WTC11 (cell line): ENCODE results near the gene CATSPERZ. TPM values are rescaled to one million over a fixed set of nuclear protein-coding genes. Genes with fewer than 3 reads are reported as not detected.
A peak's percentile ranks its signal among the peaks of the same experiment; 100 is the strongest.

Source experiments
- ATAC-seq: fragments of 200-7000 bp; cut with Tn5 transposase; 2 replicates; pipeline ENCODE4 v1.10.0; 2021; ENCODE audit warnings: mild to moderate bottlenecking, moderate library complexity
- CTCF ChIA-PET: fragments of 300-600 bp; sonication (Branson Sonifier 250); formaldehyde crosslinking; loops from one replicate; lab custom pipeline; 2021; ENCODE audit warnings: antibody characterized with exemption; lab: Charles Lee
- POLR2A ChIA-PET: fragments of 350-600 bp; sonication (Branson Sonifier 250); formaldehyde crosslinking; loops from one replicate; lab custom pipeline; 2021; ENCODE audit warnings: antibody characterized with exemption; lab: Charles Lee
- DNase-seq: peaks from one replicate; pipeline ENCODE4 v3.0.0; 2021; ENCODE audit warnings: low spot score
- H3K27ac Mint-ChIP-seq: 2 replicates; pipeline ENCODE4 v1.8.0; 2021; ENCODE audit warnings: mixed read lengths
- H3K27me3 Mint-ChIP-seq: 2 replicates; pipeline ENCODE4 v1.8.0; 2021; ENCODE audit warnings: low read depth, mild to moderate bottlenecking, moderate library complexity, mixed read lengths
- H3K36me3 Mint-ChIP-seq: 2 replicates; pipeline ENCODE4 v1.8.0; 2021; ENCODE audit warnings: mixed read lengths
- H3K4me1 Mint-ChIP-seq: 2 replicates; pipeline ENCODE4 v1.8.0; 2022; ENCODE audit warnings: mixed read lengths
- H3K4me3 Mint-ChIP-seq: 2 replicates; pipeline ENCODE4 v1.8.0; 2021; ENCODE audit warnings: mild to moderate bottlenecking, moderate library complexity, mixed read lengths
- H3K9me3 Mint-ChIP-seq: 2 replicates; pipeline ENCODE4 v1.8.0; 2021; ENCODE audit warnings: mixed read lengths
- ATF6 ChIP-seq: sonication (generic); formaldehyde crosslinking; IDR thresholded peaks from 2 replicates; pipeline ENCODE4 v1.8.1; 2023; ENCODE audit warnings: mild to moderate bottlenecking, missing genetic modification reagents
- E2F5 ChIP-seq: sonication (generic); formaldehyde crosslinking; IDR thresholded peaks from 2 replicates; pipeline ENCODE4 v1.8.1; 2022; ENCODE audit warnings: mild to moderate bottlenecking, moderate library complexity, missing genetic modification reagents
- ETV6 ChIP-seq: sonication (generic); formaldehyde crosslinking; IDR thresholded peaks from 2 replicates; pipeline ENCODE4 v1.8.1; 2022; ENCODE audit warnings: mild to moderate bottlenecking, missing genetic modification reagents
- IRF2 ChIP-seq: sonication (generic); formaldehyde crosslinking; IDR thresholded peaks from 2 replicates; pipeline ENCODE4 v1.8.0; 2022; ENCODE audit warnings: low read depth, missing genetic modification reagents, borderline replicate concordance
- PRDM15 ChIP-seq: sonication (generic); formaldehyde crosslinking; IDR thresholded peaks from 2 replicates; pipeline ENCODE4 v1.8.0; 2022; ENCODE audit warnings: missing genetic modification reagents
- PRRX2 ChIP-seq: fragments of 250-450 bp; sonication (Bioruptor Pico); IDR thresholded peaks from 2 replicates; pipeline ENCODE4 v1.8.0; 2021; ENCODE audit warnings: mild to moderate bottlenecking
- TP53 ChIP-seq: sonication (generic); formaldehyde crosslinking; IDR thresholded peaks from 2 replicates; pipeline ENCODE4 v1.8.1; 2023; ENCODE audit warnings: mild to moderate bottlenecking, missing genetic modification reagents
- ZNF317 ChIP-seq: sonication (generic); formaldehyde crosslinking; IDR thresholded peaks from 2 replicates; pipeline ENCODE4 v1.8.1; 2023; ENCODE audit warnings: low read depth, mild to moderate bottlenecking, moderate library complexity, missing genetic modification reagents, borderline replicate concordance
- ZNF396 ChIP-seq: fragments of 250-450 bp; sonication (Bioruptor Pico); IDR thresholded peaks from 2 replicates; pipeline ENCODE4 v1.8.0; 2021; ENCODE audit warnings: mild to moderate bottlenecking, moderate library complexity, borderline replicate concordance
- ZNF416 ChIP-seq: fragments of 250-450 bp; sonication (Bioruptor Pico); IDR thresholded peaks from 2 replicates; pipeline ENCODE4 v1.9.0; 2021; ENCODE audit warnings: mild to moderate bottlenecking, inconsistent platforms
- ZNF532 ChIP-seq: fragments of 250-450 bp; sonication (Bioruptor Pico); IDR thresholded peaks from 2 replicates; pipeline ENCODE4 v1.9.0; 2021; ENCODE audit warnings: mild to moderate bottlenecking, borderline replicate concordance
- total RNA-seq: library from RNA; stranded (reverse); gene quantifications from 3 replicates; pipeline ENCODE4 v1.2.3, GENCODE V29; 2021
- TF ChIP-seq, protein P1 (sequence below): sonication (generic); formaldehyde crosslinking; conservative IDR thresholded peaks from 2 replicates; pipeline ENCODE4 v1.8.1; 2022; ENCODE audit warnings: mild to moderate bottlenecking, missing genetic modification reagents
- TF ChIP-seq, protein P2 (sequence below): sonication (generic); formaldehyde crosslinking; IDR thresholded peaks from 2 replicates; pipeline ENCODE4 v1.8.1; 2022; ENCODE audit warnings: missing genetic modification reagents, borderline replicate concordance
- TF ChIP-seq, protein P3 (sequence below): sonication (generic); formaldehyde crosslinking; IDR thresholded peaks from 2 replicates; pipeline ENCODE4 v1.8.1; 2023; ENCODE audit warnings: mild to moderate bottlenecking, missing genetic modification reagents, moderate library complexity
- TF ChIP-seq, protein P4 (sequence below): sonication (generic); formaldehyde crosslinking; IDR thresholded peaks from 2 replicates; pipeline ENCODE4 v1.8.0; 2023; ENCODE audit warnings: missing genetic modification reagents, mild to moderate bottlenecking, borderline replicate concordance

Gene CATSPERZ
- total RNA-seq, 1 experiment from 2014 or later: 2.5 TPM

DNA sequence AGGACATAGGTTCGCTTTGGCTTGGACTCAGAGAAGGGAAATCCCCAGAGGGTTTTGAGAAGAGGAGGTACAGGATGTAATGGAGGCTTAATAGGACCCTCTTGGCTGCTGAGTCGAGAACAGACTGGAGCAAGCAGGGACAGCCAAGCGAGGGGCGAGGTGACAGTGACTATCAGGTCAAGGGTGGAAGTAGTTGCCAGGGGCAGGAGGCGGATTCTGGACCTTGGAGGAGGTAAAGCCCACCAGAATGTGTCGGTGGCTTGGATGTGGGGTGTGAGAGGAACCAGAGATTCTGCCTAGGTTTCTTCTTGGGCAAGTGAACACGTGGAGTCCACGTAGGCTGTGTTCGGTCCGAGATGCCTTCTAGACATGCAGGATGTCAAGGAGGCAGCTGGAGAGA, 12.8 kb downstream of the CATSPERZ start:
- H3K36me3 Mint-ChIP-seq: peaks cover 15% of the 10 kb centered on the region
- no peak overlapping the region for H3K4me3 Mint-ChIP-seq
- H3K9me3 Mint-ChIP-seq: no peaks in the 10 kb centered on the region
- CTCF ChIA-PET: interaction anchor here (1.0 to 4.9 kb wide), 2 partner anchors 11 to 43 kb away, joined by 4 to 37 read pairs; no protein-coding TSS in a partner anchor
- no peaks in the 10 kb centered on the region for H3K27me3 Mint-ChIP-seq
- no peak for ATAC-seq
- peak overlapping the region; percentile 91 for H3K27ac Mint-ChIP-seq
- peaks cover 10% of the 10 kb centered on the region for H3K4me1 Mint-ChIP-seq
- TF ChIP-seq TP53 (no peak), ETV6 (no peak), PRRX2 (no peak), PRDM15 (no peak), E2F5 (CRISPR knock-in tag) (no peak), ATF6 (CRISPR knock-in tag) (no peak), ZNF396 (CRISPR knock-in tag) (no peak), IRF2 (CRISPR knock-in tag) (no peak)
- TF ChIP-seq, protein P1, sequence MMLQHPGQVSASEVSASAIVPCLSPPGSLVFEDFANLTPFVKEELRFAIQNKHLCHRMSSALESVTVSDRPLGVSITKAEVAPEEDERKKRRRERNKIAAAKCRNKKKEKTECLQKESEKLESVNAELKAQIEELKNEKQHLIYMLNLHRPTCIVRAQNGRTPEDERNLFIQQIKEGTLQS (CRISPR knock-in tag): no peak
- no peak for DNase-seq
- POLR2A ChIA-PET: no interaction called here

DNA sequence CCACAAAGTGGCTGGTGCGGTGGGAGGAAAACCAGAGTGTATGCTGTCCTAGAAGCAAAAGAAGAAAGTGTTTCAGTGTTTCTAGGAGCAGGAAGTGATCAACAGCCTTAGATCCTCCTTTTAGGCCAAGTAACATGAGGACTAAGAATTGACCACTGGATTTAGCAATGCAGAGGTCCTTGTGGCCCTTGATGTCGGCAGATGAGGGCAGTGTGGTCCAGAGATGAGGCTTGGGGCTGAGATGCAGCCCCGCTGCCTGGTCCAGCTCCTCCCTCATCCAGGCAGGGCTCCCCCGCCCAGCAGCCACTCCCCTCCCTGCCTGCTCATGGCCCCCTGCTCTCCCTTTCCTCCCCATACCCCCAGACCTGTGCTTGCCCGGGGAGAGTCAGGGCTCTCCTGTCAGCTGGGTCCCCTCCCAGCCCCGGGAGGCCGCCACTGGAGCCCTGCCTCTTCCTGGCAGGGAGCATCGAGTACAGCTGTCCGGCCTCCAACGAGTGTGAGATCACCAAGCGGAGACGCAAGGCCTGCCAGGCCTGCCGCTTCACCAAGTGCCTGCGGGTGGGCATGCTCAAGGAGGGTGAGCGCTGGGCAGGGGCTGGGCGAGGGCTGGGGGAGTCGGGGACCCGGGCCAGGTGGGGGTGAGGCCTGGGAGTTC, 13.5 kb downstream of the CATSPERZ start:
- no peak overlapping the region for H3K4me3 Mint-ChIP-seq
- H3K36me3 Mint-ChIP-seq: peaks cover 15% of the 10 kb centered on the region
- CTCF ChIA-PET: interaction anchor here (0.9 to 4.9 kb wide), 4 partner anchors 18 to 42 kb away, joined by 4 to 37 read pairs (median 4); no protein-coding TSS in a partner anchor
- POLR2A ChIA-PET: interaction anchor here (0.5 kb wide), 1 partner anchor 630 kb away, joined by 3 read pairs; no protein-coding TSS in a partner anchor
- peaks cover 10% of the 10 kb centered on the region for H3K4me1 Mint-ChIP-seq
- no peaks in the 10 kb centered on the region for H3K27me3 Mint-ChIP-seq
- H3K9me3 Mint-ChIP-seq: no peaks in the 10 kb centered on the region
- no peak for DNase-seq
- peak overlapping the region; percentile 91 for H3K27ac Mint-ChIP-seq
- ATAC-seq: no peak
- TF ChIP-seq, protein P2, sequence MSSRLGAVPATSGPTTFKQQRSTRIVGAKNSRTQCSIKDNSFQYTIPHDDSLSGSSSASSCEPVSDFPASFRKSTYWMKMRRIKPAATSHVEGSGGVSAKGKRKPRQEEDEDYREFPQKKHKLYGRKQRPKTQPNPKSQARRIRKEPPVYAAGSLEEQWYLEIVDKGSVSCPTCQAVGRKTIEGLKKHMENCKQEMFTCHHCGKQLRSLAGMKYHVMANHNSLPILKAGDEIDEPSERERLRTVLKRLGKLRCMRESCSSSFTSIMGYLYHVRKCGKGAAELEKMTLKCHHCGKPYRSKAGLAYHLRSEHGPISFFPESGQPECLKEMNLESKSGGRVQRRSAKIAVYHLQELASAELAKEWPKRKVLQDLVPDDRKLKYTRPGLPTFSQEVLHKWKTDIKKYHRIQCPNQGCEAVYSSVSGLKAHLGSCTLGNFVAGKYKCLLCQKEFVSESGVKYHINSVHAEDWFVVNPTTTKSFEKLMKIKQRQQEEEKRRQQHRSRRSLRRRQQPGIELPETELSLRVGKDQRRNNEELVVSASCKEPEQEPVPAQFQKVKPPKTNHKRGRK (CRISPR knock-in tag): no peak
- TF ChIP-seq ZNF532 (CRISPR knock-in tag): no peak
- TF ChIP-seq, protein P3, sequence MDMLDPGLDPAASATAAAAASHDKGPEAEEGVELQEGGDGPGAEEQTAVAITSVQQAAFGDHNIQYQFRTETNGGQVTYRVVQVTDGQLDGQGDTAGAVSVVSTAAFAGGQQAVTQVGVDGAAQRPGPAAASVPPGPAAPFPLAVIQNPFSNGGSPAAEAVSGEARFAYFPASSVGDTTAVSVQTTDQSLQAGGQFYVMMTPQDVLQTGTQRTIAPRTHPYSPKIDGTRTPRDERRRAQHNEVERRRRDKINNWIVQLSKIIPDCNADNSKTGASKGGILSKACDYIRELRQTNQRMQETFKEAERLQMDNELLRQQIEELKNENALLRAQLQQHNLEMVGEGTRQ (CRISPR knock-in tag): no peak
- no peak for TF ChIP-seq ZNF317 (CRISPR knock-in tag)
- TF ChIP-seq TP53: no peak
- no peak for TF ChIP-seq ZNF416 (CRISPR knock-in tag)
- TF ChIP-seq, protein P4, sequence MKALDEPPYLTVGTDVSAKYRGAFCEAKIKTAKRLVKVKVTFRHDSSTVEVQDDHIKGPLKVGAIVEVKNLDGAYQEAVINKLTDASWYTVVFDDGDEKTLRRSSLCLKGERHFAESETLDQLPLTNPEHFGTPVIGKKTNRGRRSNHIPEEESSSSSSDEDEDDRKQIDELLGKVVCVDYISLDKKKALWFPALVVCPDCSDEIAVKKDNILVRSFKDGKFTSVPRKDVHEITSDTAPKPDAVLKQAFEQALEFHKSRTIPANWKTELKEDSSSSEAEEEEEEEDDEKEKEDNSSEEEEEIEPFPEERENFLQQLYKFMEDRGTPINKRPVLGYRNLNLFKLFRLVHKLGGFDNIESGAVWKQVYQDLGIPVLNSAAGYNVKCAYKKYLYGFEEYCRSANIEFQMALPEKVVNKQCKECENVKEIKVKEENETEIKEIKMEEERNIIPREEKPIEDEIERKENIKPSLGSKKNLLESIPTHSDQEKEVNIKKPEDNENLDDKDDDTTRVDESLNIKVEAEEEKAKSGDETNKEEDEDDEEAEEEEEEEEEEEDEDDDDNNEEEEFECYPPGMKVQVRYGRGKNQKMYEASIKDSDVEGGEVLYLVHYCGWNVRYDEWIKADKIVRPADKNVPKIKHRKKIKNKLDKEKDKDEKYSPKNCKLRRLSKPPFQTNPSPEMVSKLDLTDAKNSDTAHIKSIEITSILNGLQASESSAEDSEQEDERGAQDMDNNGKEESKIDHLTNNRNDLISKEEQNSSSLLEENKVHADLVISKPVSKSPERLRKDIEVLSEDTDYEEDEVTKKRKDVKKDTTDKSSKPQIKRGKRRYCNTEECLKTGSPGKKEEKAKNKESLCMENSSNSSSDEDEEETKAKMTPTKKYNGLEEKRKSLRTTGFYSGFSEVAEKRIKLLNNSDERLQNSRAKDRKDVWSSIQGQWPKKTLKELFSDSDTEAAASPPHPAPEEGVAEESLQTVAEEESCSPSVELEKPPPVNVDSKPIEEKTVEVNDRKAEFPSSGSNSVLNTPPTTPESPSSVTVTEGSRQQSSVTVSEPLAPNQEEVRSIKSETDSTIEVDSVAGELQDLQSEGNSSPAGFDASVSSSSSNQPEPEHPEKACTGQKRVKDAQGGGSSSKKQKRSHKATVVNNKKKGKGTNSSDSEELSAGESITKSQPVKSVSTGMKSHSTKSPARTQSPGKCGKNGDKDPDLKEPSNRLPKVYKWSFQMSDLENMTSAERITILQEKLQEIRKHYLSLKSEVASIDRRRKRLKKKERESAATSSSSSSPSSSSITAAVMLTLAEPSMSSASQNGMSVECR (CRISPR knock-in tag): no peak
